ENCODE data around the gene TAS2R46.
"Not testable (repeated sequence)": the region's sequence is repeated elsewhere in the genome, so short reads cannot be mapped to it uniquely, and the experiment has no call there.

Gene TAS2R46, protein sequence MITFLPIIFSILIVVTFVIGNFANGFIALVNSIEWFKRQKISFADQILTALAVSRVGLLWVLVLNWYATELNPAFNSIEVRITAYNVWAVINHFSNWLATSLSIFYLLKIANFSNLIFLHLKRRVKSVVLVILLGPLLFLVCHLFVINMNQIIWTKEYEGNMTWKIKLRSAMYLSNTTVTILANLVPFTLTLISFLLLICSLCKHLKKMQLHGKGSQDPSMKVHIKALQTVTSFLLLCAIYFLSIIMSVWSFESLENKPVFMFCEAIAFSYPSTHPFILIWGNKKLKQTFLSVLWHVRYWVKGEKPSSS

GRCh38 chr12:11062194-11062593 is at the start of gene TAS2R46:
TAS2R46 (minus strand) TSS chr12:11062294; CDS start chr12:11062294, 0 bp downstream.
- peak; percentile 49 for FAIRE-seq

DNA sequence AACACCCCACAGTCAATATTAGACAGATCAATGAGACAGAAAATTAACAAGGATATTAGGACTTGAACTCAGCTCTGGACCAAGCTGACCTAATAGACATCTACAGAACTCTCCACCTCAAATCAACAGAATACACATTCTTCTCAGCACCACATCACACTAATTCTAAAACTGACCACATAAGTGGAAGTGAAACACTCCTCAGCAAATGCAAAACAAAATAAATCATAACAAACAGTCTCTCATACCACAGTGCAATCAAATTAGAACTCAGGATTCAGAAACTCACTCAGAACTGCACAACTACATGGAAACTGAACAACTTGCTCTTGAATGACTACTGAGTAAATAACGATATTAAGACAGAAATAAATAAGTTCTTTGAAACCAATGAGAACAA is 49.1 kb upstream of the TAS2R46 start:
- FAIRE-seq: not testable (repeated sequence)

GRCh38 chr12:11108862-11109261 is 46.8 kb upstream of the TAS2R46 start:
- no peak for FAIRE-seq

DNA sequence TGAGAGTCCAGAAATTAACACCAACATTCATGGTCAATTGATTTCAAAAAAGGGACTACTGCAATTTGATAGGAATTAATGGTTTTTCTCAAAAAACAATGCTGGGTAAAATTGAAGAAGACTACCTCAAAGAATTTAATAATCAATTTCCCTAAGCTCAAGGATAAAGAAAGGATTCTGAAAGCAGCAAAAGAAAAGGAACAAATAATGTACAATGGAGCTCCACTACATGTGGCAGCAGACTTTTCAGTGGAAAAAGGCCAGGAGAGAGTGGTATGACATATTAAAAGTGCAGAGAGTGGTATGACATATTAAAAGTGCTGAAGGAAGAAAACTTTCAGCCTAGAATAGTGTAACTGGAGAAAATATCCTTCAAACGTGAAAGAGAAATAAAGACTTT is 45.6 kb upstream of the TAS2R46 start:
- no peak for FAIRE-seq

GRCh38 chr12:11106288-11106687 is 44.2 kb upstream of the TAS2R46 start:
- no peak for FAIRE-seq

DNA sequence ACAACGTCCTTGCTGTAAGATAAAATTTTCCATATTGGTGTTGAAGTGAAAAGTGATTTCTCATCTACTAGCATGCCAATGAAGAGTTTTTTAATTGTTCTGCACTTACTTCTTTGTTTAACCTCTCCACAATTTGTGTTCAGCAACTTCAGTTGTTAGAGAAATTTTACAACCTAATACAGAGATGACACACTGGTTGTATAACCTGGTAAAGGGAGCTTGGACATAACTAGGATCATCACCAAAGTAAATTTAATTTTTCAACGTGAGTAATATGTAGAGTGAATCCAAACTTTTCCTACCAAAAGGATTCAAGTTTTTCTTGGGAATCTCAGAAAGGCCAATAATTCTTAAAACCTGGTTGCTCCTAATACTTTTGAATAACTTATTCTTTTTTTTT is 43.5 kb upstream of the TAS2R46 start:
- FAIRE-seq: no peak

DNA sequence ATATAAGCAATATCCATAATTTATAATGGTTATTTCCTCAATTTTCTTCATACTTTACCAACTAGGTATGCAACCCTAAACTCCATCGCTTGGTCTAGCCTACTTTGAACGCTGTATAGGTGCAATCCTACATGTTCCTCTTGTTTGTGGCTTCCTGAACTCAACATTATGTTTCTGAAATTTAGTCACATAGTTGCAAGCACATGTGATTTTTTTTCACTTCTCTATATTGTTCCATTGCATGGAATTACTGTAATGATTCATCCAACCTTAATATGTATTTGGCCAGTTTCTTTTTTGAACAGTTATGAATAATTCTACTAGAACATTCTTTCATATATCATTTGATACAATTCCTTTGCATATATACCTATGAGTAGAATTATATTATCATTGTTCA is 32.8 kb upstream of the TAS2R46 start:
- FAIRE-seq: not testable (repeated sequence)

GRCh38 chr12:11092128-11092527 is 30.0 kb upstream of the TAS2R46 start, which contains the start of gene TAS2R43:
TAS2R43 (minus strand) TSS chr12:11092313; CDS start chr12:11092229, 84 bp downstream.
- FAIRE-seq: no peak

GRCh38 chr12:11089246-11089645 is 27.2 kb upstream of the TAS2R46 start:
- FAIRE-seq: no peak

- FAIRE-seq: no peak
These were observed 23.3 kb upstream of the TAS2R46 start for GRCh38 chr12:11085419-11085818.

GRCh38 chr12:11081987-11082386 is 19.9 kb upstream of the TAS2R46 start:
- no peak for FAIRE-seq

GRCh38 chr12:11078246-11078645 is 16.2 kb upstream of the TAS2R46 start:
- no peak for FAIRE-seq

DNA sequence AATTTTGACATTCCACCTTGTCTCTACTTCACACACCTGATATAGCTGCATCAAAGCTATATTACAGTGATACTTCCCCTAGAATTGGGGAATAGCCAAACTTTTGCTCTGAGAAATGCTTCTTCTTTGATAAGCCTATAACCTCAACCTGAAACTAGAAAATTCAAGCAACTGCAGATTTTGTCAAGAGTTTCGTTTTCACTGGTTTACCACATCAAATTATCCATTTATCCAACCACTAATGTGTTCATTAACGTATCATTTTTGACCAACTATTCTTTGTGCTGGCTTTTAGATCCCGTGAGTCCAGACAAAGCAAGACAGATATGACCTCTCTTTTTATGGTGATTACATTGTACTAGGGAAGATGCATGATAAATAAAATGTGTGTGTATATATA is 13.5 kb upstream of the TAS2R46 start:
- FAIRE-seq: no peak

DNA sequence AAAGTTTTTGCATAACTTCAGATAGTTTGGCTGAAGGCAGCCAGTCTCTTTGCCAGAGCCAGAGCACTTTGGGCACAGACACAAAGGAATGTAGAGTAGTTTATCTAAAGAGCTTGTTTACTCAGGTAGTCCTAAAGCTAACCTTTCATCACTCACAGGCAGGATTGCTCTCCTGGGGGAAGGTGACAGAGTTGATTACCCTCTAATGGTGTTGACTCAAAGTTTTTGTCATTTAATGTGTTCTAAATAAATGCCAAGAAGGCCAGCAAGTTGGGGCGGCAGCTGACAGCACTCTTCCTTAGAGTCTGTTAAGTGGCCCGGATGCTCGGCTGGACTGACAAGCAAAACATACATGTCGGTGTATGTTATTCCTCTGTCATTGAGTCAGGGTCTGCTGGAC is 9.3 kb upstream of the TAS2R46 start:
- no peak for FAIRE-seq

DNA sequence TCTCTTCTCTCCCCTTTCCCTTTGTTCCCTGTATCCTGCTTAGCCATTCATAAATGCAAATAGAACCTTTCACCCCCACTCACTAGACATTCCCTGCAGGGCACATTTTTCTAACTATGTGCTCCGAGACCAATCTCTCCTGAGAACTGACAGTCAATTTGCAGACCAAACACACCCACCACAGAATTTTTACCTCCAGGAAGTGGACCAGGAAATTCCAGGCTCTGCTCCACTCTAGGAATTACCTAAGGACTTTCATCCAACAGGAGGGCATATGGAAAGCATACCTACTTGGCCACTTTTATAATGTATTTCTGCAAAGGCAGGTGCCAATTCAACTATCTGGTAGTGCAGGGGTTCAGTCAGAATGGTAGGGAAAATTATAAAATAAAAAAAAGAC is 8.9 kb upstream of the TAS2R46 start:
- FAIRE-seq: no peak

DNA sequence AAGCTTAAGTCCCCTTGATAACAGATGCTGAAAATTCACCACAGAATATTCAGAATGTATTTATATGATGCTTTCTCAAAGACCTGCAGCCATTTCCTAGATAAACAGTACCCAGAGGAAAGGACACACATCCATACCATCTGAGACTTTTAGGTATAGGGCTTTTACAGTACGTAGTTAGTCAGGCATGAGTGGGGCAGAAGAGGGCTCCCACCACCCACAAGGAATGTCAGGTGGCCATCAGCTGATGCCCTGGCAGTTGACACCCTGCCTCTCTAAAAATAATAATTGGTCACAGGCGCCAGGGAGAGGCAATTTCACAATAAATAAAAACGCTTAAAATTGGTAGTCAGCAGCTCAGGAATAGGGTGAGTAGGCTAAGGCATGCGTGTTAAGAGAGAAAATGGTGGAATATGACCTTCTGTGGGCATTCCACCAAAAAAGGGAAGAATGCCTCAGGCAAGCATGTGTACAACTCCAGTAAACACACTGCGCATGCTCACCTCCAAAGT is 7.8 kb upstream of the TAS2R46 start:
- no peak for FAIRE-seq

GRCh38 chr12:11067514-11067913 is 5.4 kb upstream of the TAS2R46 start:
- FAIRE-seq: no peak

DNA sequence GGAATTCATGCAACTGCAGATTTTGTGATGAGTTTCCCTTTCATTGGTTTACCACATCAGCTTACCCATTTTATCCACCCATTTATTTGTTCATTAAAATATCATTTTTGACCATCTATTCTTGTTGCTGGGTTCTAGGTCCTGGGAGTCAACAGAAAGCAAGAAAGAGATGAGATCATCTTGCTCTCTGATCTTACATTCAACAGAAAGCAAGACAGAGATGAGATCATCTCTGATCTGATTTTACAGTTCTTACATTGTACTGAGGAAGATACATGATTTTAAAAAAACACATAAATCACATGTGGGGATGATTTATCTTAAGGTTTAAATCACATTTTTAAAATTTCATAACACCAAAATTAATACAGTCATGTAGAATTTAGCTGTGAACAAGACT is 2.3 kb downstream of the TAS2R46 start:
- FAIRE-seq: no peak

GRCh38 chr12:11059041-11059440 is 3.1 kb downstream of the TAS2R46 start:
- FAIRE-seq: no peak

- FAIRE-seq: no peak
These were observed 6.8 kb downstream of the TAS2R46 start for GRCh38 chr12:11055306-11055705.

DNA sequence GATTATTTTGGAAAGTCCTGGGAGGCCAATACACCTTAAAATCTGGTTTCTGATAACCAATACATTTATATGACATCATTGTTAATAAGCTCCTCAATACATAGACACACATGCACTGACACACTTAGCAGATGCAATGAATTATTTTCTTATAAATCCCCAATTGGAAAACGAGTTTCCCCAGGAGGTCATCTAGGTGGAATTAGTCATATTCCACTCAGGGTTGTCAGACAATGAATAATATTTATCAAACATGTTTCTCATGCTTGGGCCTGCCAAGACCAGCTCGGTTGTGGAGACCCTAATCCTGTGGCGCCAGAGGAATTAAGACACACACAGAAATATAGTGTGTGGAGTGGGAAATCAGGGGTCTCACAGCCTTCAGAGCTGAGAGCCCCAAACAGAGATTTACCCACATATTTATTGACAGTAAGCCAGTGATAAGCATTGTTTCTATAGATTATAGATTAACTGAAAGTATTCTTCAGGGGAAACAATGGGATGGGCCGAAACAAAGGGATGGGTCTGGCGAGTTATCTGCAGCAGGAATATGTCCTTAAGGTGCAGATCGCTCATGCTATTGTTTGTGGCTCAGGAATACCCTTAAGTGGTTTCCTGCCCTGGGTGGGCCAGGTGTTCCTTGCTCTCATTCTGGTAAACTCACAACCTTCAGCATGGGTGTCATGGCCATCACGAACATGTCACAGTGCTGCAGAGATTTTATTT is 12.1 kb downstream of the TAS2R46 start:
- not testable (repeated sequence) for FAIRE-seq

- not testable (repeated sequence) for FAIRE-seq
These were observed 20.7 kb downstream of the TAS2R46 start for GRCh38 chr12:11041366-11041765.

GRCh38 chr12:11040162-11040561 is 21.9 kb downstream of the TAS2R46 start:
- FAIRE-seq: no peak

DNA sequence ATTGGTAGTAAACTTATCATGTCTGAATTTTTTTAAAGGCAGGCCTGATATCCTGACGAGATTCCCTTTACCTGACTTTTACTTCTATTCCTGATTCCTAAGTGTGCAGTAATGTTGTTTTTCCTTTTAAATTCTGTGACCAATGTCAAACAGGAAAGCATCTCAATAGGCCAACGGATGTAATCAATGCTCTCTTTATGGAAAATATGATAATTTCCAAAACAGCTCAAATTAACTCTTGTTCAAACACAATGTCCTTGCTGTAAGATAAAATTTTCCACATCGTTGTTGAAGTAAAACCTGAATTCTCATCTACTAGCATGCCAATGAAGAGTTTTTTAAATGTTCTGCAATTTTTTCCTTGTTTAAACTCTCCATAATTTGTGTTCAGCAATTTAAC is 22.9 kb downstream of the TAS2R46 start:
- no peak for FAIRE-seq
